Peyer's patch (tissue), 4 donors: ENCODE measurements around the gene C20orf204. TPM values are rescaled to one million over a fixed set of nuclear protein-coding genes. Genes with fewer than 3 reads are reported as not detected.

Source experiments
- DNase-seq, 3 donors: peaks; one replicate each; pipeline ENCODE4 v3.0.0-alpha.2; 2017 to 2019
- H3K27ac ChIP-seq, 4 donors: fragments of 200-600 bp; sonication (generic); one replicate each; pipeline ENCODE4 v1.5.1; 2016 to 2019
- H3K27me3 ChIP-seq, 2 donors: fragments of 200-600 bp; sonication (generic); one replicate each; pipeline ENCODE4 v1.5.1; 2019
- H3K36me3 ChIP-seq, 3 donors: fragments of 200-600 bp; sonication (generic); one replicate each; pipeline ENCODE4 v1.5.1; 2016 to 2019
- H3K4me1 ChIP-seq, 4 donors: fragments of 200-600 bp; sonication (generic); one replicate each; pipeline ENCODE4 v1.5.1; 2016 to 2019
- H3K4me3 ChIP-seq, 4 donors: fragments of 200-600 bp; sonication (generic); 1 replicate in 3 of 4; 2 replicates in 1 of 4; pipeline ENCODE4 v1.5.1; 2016 to 2019; ENCODE audit warnings: mild to moderate bottlenecking in 1 of 4
- H3K9me3 ChIP-seq, 4 donors: fragments of 200-600 bp; sonication (generic); one replicate each; pipeline ENCODE4 v1.5.1; 2016 to 2019; ENCODE audit warnings: mild to moderate bottlenecking in 1 of 4
- CTCF ChIP-seq, 6 experiments: fragments of 450-650 bp in 4 of 6; fragments of 200-600 bp in 2 of 6; sonication (generic) in 1 of 6; IDR thresholded peaks; one replicate each; pipeline ENCODE4 v1.5.1; 2017 to 2019; ENCODE audit warnings: antibody characterized with exemption in 6 of 6, mild to moderate bottlenecking in 3 of 6, moderate library complexity in 1 of 6
- POLR2A ChIP-seq, 2 donors: fragments of 450-650 bp; IDR thresholded peaks; one replicate each; pipeline ENCODE4 v1.5.1; 2017; ENCODE audit warnings: antibody characterized with exemption in 2 of 2, mild to moderate bottlenecking in 2 of 2, moderate library complexity in 2 of 2
- total RNA-seq, 4 donors: library from RNA; depleted of rRNA; stranded (reverse); fragments of >200 nt; gene quantifications; one replicate each; pipeline ENCODE4 v1.1.0, GENCODE V29; 2016

The C20orf204 gene
- total RNA-seq, 4 donors from 2014 or later: 0.18 to 2.1 (median 1.1) TPM

- Histone ChIP-seq H3K36me3 (no peaks in the 10 kb centered on the region), H3K27ac (peak overlapping the region in 3 of 4 donors; percentile 40 to 74 (median 42)), H3K27me3 (peaks cover 0 to 35% of the 10 kb centered on the region in 2 donors), H3K4me3 (peak overlapping the region; percentile 37 to 68 (median 43)), H3K9me3 (no peaks in the 10 kb centered on the region), H3K4me1 (peaks cover 0 to 42% (median 27%) of the 10 kb centered on the region in 4 donors)
- TF ChIP-seq CTCF (IDR thresholded peaks at IDR 0.05) (no peak), POLR2A (IDR thresholded peaks at IDR 0.05) (no peak)
- DNase-seq: no peak
These were observed 5.7 kb downstream of the C20orf204 start for GRCh38 chr20:64041781-64042053.

- no peak for DNase-seq
- Histone ChIP-seq H3K4me3 (peak overlapping the region; percentile 37 to 68 (median 43)), H3K27ac (peak overlapping the region; percentile 32 to 74 (median 41)), H3K27me3 (peaks cover 0 to 31% of the 10 kb centered on the region in 2 donors), H3K36me3 (no peaks in the 10 kb centered on the region), H3K4me1 (peaks cover 0 to 37% (median 27%) of the 10 kb centered on the region in 4 donors), H3K9me3 (no peaks in the 10 kb centered on the region)
- no peak for TF ChIP-seq POLR2A (IDR thresholded peaks at IDR 0.05)
- no peak for TF ChIP-seq CTCF (IDR thresholded peaks at IDR 0.05)
These were observed 6.2 kb downstream of the C20orf204 start for GRCh38 chr20:64042054-64042781.

DNA sequence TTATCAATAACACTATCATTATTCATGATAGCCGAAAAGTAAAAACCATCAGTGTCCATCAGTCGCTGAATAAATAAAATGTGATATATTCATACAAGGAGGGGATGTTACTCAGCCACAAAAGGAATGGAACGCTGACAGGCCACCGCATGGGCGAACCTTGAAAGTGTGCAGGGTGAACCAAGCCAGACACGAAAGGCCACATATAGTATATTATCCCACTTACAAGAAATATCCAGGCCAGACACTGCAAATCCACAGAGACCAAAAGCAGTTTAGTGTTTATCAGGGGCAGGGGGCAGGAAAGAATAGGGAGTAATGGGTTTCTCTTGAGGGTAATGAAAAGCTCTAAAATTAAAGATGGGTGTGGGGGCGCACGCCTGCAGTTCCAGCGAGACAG, 7.8 kb downstream of the C20orf204 start:
- Histone ChIP-seq H3K4me1 (peaks cover 0 to 34% (median 24%) of the 10 kb centered on the region in 4 donors), H3K36me3 (no peaks in the 10 kb centered on the region), H3K9me3 (no peaks in the 10 kb centered on the region), H3K4me3 (no peak overlapping the region), H3K27me3 (peaks cover 0 to 36% of the 10 kb centered on the region in 2 donors), H3K27ac (no peak overlapping the region)
- DNase-seq: no peak
- no peak for TF ChIP-seq POLR2A (IDR thresholded peaks at IDR 0.05)
- no peak for TF ChIP-seq CTCF (IDR thresholded peaks at IDR 0.05)

- Histone ChIP-seq H3K27me3 (peaks cover 0 to 40% of the 10 kb centered on the region in 2 donors), H3K27ac (no peak overlapping the region), H3K4me3 (no peak overlapping the region), H3K9me3 (no peaks in the 10 kb centered on the region), H3K36me3 (no peaks in the 10 kb centered on the region), H3K4me1 (peaks cover 0 to 31% (median 21%) of the 10 kb centered on the region in 4 donors)
- no peak for DNase-seq
- no peak for TF ChIP-seq POLR2A (IDR thresholded peaks at IDR 0.05)
- no peak for TF ChIP-seq CTCF (IDR thresholded peaks at IDR 0.05)
These were observed 8.7 kb downstream of the C20orf204 start for GRCh38 chr20:64044484-64045247.

- Histone ChIP-seq H3K27ac (no peak overlapping the region), H3K4me3 (no peak overlapping the region), H3K9me3 (no peaks in the 10 kb centered on the region), H3K27me3 (peaks cover 0 to 39% of the 10 kb centered on the region in 2 donors), H3K4me1 (peaks cover 0 to 39% (median 22%) of the 10 kb centered on the region in 4 donors), H3K36me3 (no peaks in the 10 kb centered on the region)
- TF ChIP-seq CTCF (IDR thresholded peaks at IDR 0.05) (no peak), POLR2A (IDR thresholded peaks at IDR 0.05) (no peak)
- DNase-seq: no peak
These were observed 9.5 kb downstream of the C20orf204 start for GRCh38 chr20:64045346-64046011.
